GM12872 (cell line): Measurements from ENCODE around the gene ABCC11.

ENCODE experiments used
- CTCF ChIP-seq: IDR thresholded peaks from 3 replicates; pipeline ENCODE4 v1.5.1; 2011; ENCODE audit warnings: low read depth, mild to moderate bottlenecking, low read length, moderate library complexity; ENCODE audit not compliant: insufficient read depth

The ABCC11 gene

GRCh38 chr16:48272837-48273421, 25.6 kb upstream of the ABCC11 start:
- no peak for TF ChIP-seq CTCF

DNA sequence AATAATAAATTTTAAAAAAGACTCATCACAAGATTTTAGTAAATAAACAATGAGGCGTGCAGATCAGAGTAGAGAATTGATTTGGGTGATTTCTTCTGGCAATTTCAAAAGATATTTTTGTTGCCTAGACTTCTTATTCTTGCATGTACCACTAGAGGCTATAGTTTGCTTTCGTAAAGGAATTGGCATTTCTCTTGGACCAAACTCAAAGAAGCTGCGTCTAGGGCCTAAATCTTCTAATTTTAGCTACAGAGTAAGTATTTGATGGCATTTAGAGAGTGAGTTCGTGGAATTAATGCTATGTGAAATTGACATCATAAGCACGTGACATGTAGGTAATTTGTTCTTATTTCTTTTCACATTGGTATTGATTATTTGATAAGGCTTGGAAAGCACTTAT, 24.4 kb upstream of the ABCC11 start:
- TF ChIP-seq CTCF: no peak

GRCh38 chr16:48269011-48269410, 21.7 kb upstream of the ABCC11 start:
- no peak for TF ChIP-seq CTCF

DNA sequence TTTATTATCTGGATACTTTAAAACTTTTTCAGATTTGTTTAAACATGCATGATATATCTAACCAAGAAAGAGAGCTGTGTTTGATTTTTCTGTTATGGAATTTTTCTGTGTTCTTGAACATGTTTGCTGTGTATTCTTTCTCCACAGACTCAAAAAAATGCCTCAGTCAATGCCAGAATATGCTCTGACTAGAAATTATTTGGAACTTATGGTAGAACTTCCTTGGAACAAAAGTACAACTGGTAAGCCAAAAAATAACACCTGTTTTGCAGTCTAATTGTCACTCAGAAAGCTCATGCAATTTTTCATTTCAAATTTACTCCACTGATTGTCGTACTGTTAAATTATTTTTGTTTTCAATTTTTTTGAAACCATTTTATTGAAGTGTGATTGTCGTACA, 15.3 kb upstream of the ABCC11 start:
- TF ChIP-seq CTCF: no peak

DNA sequence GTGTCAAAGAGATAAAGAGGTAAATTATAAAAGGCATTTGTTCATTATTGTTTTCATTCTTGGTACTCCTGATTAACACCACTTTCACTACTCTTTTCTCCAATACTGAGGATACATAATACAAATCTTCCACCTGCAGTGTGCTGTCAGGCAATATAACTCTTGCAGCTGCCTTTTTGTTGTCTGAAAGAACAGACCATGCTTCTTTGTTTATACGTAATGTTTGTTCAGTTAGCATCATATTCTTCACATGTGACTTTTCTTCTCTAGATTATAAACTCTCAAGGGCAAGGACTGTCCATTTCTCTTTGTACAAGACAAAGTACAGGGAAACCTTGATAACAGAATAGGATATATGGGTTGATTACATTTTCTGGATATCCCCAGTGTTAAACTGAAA, 14.2 kb upstream of the ABCC11 start:
- TF ChIP-seq CTCF: no peak

DNA sequence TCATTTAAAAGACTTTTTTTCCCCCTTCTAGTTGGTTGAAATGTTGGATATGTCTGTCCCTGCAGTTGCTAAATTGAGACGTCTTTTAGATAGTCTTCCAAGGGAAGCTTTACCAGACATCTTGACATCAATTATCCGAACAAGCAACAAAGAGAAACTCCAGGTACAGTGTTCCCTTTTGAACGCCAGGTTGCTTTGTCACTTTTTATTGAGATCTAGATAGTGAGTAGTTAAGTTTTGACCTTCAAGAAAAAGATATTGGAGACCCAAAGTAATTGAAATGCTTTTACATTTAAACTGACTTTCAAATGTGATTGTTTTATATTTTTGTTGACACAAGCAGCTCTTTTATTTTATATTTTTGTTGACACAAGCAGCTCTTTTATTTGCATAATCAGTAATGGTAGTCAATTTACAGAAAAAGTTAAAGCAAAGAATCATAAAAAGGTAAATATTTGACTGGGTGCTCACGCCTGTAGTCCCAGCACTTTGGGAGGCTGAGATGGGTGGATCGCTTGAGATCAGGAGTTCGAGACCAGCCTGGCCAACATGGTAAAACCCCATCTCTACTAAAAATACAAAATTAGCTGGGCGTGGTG, 9.3 kb upstream of the ABCC11 start:
- no peak for TF ChIP-seq CTCF

- TF ChIP-seq CTCF: no peak
Observed at GRCh38 chr16:48252013-48252412, 4.7 kb upstream of the ABCC11 start.
